ENCODE results near the gene FAM24A. TPM values are rescaled to one million over a fixed set of nuclear protein-coding genes. Genes with fewer than 3 reads are reported as not detected.

The FAM24A gene, protein sequence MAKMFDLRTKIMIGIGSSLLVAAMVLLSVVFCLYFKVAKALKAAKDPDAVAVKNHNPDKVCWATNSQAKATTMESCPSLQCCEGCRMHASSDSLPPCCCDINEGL
- total RNA-seq: not detected
- polyA plus RNA-seq: not detected
- long read RNA-seq, donor 1: 0 reads
- long read RNA-seq, donor 2: 0 reads

DNA sequence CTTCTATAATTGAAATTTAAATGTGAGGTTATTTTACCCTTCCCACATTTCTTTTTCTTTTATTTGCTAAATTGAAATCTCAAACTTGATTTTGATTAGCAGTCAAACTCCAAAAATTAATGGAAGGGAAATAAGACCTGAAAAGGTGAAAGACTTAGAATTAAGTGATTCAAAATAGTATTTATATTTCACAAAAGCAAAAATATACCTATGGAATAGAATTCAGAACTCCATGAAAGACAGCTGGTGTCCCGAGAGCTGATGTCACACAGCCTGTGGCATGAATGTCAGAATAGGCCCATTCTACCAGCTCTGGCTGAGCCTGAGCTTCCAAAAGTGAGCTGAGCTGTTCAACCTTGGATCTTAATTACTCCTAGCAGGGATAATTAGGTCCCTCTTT, at the start of gene FAM24A:
Gene FAM24A, plus strand, starts transcription at position 301 of the 400 bp plus-strand sequence. CDS start 1,025 bp downstream, outside the sequence.
- intact Hi-C loops (cut with DNase I; ENCODE audit: low total_unique reads): no loop called here
- Histone ChIP-seq H3K27ac (no peak within 1 kb of the TSS), H3K36me3 (no peaks in the 10 kb centered on the region), H3K9me3 (no peaks in the 10 kb centered on the region), H3K27me3 (replicated peaks in 1 of 7) (no peaks in the 10 kb centered on the region), H3K4me3 (no peak within 1 kb of the TSS), H3K4me1 (no peaks in the 10 kb centered on the region)
- no peak for DNase-seq
- no peak for TF ChIP-seq POLR2A (IDR thresholded peaks at IDR 0.05)
- no peak for TF ChIP-seq POLR2AphosphoS5 (IDR thresholded peaks at IDR 0.05)
- TF ChIP-seq, protein P1, sequence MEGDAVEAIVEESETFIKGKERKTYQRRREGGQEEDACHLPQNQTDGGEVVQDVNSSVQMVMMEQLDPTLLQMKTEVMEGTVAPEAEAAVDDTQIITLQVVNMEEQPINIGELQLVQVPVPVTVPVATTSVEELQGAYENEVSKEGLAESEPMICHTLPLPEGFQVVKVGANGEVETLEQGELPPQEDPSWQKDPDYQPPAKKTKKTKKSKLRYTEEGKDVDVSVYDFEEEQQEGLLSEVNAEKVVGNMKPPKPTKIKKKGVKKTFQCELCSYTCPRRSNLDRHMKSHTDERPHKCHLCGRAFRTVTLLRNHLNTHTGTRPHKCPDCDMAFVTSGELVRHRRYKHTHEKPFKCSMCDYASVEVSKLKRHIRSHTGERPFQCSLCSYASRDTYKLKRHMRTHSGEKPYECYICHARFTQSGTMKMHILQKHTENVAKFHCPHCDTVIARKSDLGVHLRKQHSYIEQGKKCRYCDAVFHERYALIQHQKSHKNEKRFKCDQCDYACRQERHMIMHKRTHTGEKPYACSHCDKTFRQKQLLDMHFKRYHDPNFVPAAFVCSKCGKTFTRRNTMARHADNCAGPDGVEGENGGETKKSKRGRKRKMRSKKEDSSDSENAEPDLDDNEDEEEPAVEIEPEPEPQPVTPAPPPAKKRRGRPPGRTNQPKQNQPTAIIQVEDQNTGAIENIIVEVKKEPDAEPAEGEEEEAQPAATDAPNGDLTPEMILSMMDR (IDR thresholded peaks at IDR 0.05 in 8 of 11, conservative IDR thresholded peaks at IDR 0.05 in 3 of 11): no peak
- WGBS, 5 donors: 73 to 86% (median 79%) methylated on average over 1 of the region's 1 CpG

DNA sequence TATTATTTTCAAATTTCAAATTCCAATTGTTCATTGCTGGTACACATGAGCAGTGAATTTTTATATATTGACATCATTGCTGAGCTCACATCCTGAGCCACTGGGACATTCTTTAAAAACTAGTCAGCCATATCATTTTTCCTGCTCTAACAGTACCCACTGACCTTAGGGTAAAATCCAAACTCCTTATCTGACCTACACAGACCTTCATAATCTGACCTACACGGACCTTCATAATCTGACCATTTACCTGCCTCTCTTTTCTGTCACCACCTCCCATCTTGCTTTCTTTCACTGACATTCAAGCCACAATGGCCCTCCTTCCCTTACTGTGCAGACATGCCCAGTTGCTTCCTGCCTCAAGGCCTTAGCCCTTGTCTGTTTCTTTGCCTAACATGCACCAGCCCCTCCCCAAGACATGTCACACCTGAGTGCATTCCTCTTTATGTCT, 48.7 kb upstream of the FAM24A start:
- Histone ChIP-seq H3K27me3 (replicated peaks in 1 of 7) (no peaks in the 10 kb centered on the region), H3K4me1 (no peaks in the 10 kb centered on the region), H3K27ac (no peak overlapping the region), H3K36me3 (peaks cover 0 to 8% (median 0%) of the 10 kb centered on the region in 6 donors), H3K4me3 (no peak overlapping the region), H3K9me3 (no peaks in the 10 kb centered on the region)
- WGBS, 5 donors: 64 to 76% (median 72%) methylated on average over 1 of the region's 1 CpG
- TF ChIP-seq, protein P1 (IDR thresholded peaks at IDR 0.05 in 8 of 11, conservative IDR thresholded peaks at IDR 0.05 in 3 of 11): no peak
- TF ChIP-seq POLR2AphosphoS5 (IDR thresholded peaks at IDR 0.05) (no peak), POLR2A (IDR thresholded peaks at IDR 0.05) (no peak)
- intact Hi-C loops (cut with DNase I; ENCODE audit: low total_unique reads): no loop called here
- no peak for DNase-seq

DNA sequence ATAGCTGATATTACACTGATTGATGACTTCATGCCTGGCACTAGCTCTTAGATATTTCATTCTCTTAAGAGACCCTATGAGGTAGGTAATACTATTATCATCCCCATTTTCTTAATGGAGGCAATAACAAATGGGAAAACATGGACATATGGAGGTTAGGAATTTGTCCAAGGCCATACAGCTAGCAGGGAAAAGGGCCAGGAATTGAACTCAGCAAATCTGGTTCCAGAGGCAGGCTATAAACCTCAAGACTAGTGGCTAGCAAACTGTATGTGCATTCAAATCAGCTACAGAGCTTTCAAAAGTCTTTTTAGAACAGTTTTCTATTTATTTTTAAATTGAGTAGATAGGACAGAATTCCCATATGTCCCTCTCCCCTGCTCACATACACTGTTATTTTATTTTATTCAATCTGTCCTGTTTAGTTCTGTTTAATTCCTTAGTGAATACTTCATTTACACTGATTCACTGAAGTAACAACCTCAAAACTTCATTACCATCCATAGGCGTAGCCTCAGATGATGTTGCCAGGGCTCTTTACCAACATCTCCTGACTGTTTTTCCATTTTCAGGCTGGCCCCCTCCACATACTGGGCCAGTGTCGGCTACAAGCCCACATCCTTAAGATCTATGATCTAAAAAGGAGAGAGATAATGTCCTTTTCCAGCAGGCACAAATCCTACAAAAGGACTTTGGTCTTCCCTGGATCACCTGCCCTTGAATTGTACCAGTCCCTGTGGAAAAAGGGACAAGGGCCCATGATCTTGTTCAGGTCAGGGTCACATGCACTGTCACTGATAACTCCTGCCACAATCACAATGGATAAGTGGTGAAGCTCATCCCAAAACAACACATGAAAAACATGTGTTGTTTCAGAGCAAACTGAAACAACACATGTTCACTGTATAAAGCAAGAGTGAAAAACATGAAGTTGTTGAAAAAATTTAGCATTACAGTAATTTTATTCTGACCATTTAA, 46.9 kb upstream of the FAM24A start:
- TF ChIP-seq, protein P1 (IDR thresholded peaks at IDR 0.05 in 8 of 11, conservative IDR thresholded peaks at IDR 0.05 in 3 of 11): no peak
- TF ChIP-seq POLR2A (IDR thresholded peaks at IDR 0.05) (no peak), POLR2AphosphoS5 (IDR thresholded peaks at IDR 0.05) (no peak)
- intact Hi-C loops (cut with DNase I; ENCODE audit: low total_unique reads): no loop called here

DNA sequence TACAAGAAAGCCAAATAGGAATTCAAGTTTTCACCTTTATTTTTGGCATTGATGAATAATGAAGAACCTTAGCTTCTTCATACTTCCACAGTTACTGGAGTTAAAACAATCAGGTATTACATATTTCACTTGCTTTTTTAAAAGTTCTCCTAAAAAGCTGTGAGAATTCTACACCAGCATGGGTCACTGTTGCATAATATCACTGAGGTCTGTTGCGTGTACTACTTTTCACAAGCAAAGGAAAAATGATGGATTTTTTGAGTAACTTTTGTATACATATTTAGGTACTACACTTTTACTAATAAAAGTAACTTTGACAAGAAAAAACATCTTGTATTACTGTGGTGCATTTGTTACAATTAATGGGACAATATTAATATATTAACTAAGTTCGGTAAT, 46.2 kb upstream of the FAM24A start:
- H3K4me3 ChIP-seq: no peak overlapping the region
- 82 to 95% (median 90%) methylated on average over 2 of the region's 2 CpGs for WGBS, 5 donors
- intact Hi-C loops (cut with DNase I; ENCODE audit: low total_unique reads): no loop called here
- H3K4me1 ChIP-seq: no peaks in the 10 kb centered on the region
- no peaks in the 10 kb centered on the region for H3K36me3 ChIP-seq
- no peak overlapping the region for H3K27ac ChIP-seq
- no peak for DNase-seq
- peaks cover 0 to 6% (median 0%) of the 10 kb centered on the region in 8 donors for H3K9me3 ChIP-seq
- TF ChIP-seq, protein P1 (IDR thresholded peaks at IDR 0.05 in 8 of 11, conservative IDR thresholded peaks at IDR 0.05 in 3 of 11): no peak
- TF ChIP-seq POLR2AphosphoS5 (IDR thresholded peaks at IDR 0.05) (no peak), POLR2A (IDR thresholded peaks at IDR 0.05) (no peak)
- H3K27me3 ChIP-seq (replicated peaks in 1 of 7): no peaks in the 10 kb centered on the region

More for the DNA sequence above, 46.9 kb upstream of the FAM24A start:
- Histone ChIP-seq H3K27me3 (replicated peaks in 1 of 7) (no peaks in the 10 kb centered on the region), H3K9me3 (peaks cover 0 to 6% (median 0%) of the 10 kb centered on the region in 8 donors), H3K27ac (no peak overlapping the region), H3K4me3 (no peak overlapping the region), H3K36me3 (peaks cover 0 to 5% (median 0%) of the 10 kb centered on the region in 6 donors), H3K4me1 (no peaks in the 10 kb centered on the region)
- no peak for DNase-seq
- 88 to 99% (median 92%) methylated on average over 2 of the region's 2 CpGs for WGBS, 5 donors

Data from spleen (tissue), 13 donors.